ENCODE measurements around the gene MAP3K3.

GRCh38 chr17:63621684-63622573, at the start of gene MAP3K3:
- TF ChIP-seq RARB (CRISPR knock-in tag; IDR thresholded peaks at IDR 0.05): no peak
- no peak for TF ChIP-seq HOXB13 (CRISPR knock-in tag; IDR thresholded peaks at IDR 0.05; ENCODE audit: low read depth)
- TF ChIP-seq REST (IDR thresholded peaks at IDR 0.05): no peak
- peak; percentile 90; the same call in 1 of the 2 replicates for TF ChIP-seq PHF8 (IDR thresholded peaks at IDR 0.05; ENCODE audit: borderline replicate concordance, low read depth)

All from A549 (cell line).